GM19438 (cell line): Measurements from ENCODE around the gene SLC22A4.

Experiments used
- ATAC-seq: cut with Tn5 transposase; IDR thresholded peaks from one replicate; pipeline ENCODE4 v1.9.1; 2021; ENCODE audit warnings: low read depth; ENCODE audit not compliant: unreplicated experiment

SLC22A4 gene

GRCh38 chr5:132293992-132294727 lies at the start of gene SLC22A4:
Gene SLC22A4 (plus strand): TSS chr5:132294394. CDS start chr5:132294617, 223 bp downstream.
- ATAC-seq = peak; percentile 56

- ATAC-seq = no peak
These were observed 48.6 kb upstream of the SLC22A4 start for GRCh38 chr5:132245593-132245992.

- ATAC-seq = no peak
These were observed 47.4 kb upstream of the SLC22A4 start for GRCh38 chr5:132246806-132247205.

- no peak for ATAC-seq
These were observed 43.6 kb upstream of the SLC22A4 start for GRCh38 chr5:132250547-132250946.

GRCh38 chr5:132251220-132251725 lies 42.9 kb upstream of the SLC22A4 start:
- no peak for ATAC-seq

- no peak for ATAC-seq
These were observed 41.2 kb upstream of the SLC22A4 start for GRCh38 chr5:132253008-132253441.

GRCh38 chr5:132253452-132254320 lies 40.5 kb upstream of the SLC22A4 start:
- no peak for ATAC-seq

GRCh38 chr5:132254321-132254977 lies 39.7 kb upstream of the SLC22A4 start:
- ATAC-seq = no peak

GRCh38 chr5:132256086-132256782 lies 38.0 kb upstream of the SLC22A4 start:
- ATAC-seq = no peak

GRCh38 chr5:132256783-132257130 lies 37.4 kb upstream of the SLC22A4 start:
- no peak for ATAC-seq

GRCh38 chr5:132257131-132258101 lies 36.8 kb upstream of the SLC22A4 start, which contains the start of gene PDLIM4:
Gene PDLIM4 (plus strand): TSS chr5:132257696. CDS start chr5:132257735, 39 bp downstream.
- ATAC-seq = no peak

- ATAC-seq = no peak
These were observed 35.8 kb upstream of the SLC22A4 start for GRCh38 chr5:132258102-132259068.

GRCh38 chr5:132259069-132259851 lies 34.9 kb upstream of the SLC22A4 start:
- ATAC-seq = no peak

- no peak for ATAC-seq
These were observed 34.1 kb upstream of the SLC22A4 start for GRCh38 chr5:132260051-132260450.

- no peak for ATAC-seq
These were observed 33.3 kb upstream of the SLC22A4 start for GRCh38 chr5:132260714-132261551.
